ENCODE data around the gene CTU2. TPM values are rescaled to one million over a fixed set of nuclear protein-coding genes. Genes with fewer than 3 reads are reported as not detected.

Gene CTU2
- polyA plus RNA-seq, 1 experiment: 16.9 TPM

- ChIA-PET CTCF (no interaction called here), POLR2A (no interaction called here)
- DNase-seq (ENCODE audit: low read depth): no peak
- peaks cover 54% of the 10 kb centered on the region for H3K36me3 ChIP-seq (ENCODE audit: control insufficient read depth, insufficient read depth, low read length)
- no peaks in the 10 kb centered on the region for H3K27me3 ChIP-seq (ENCODE audit: control insufficient read depth, insufficient read depth, low read length)
- no peak for TF ChIP-seq CTCF (IDR thresholded peaks at IDR 0.05; ENCODE audit: insufficient read depth, low read depth, low read length)
- H3K4me3 ChIP-seq (ENCODE audit: low read depth, low read length): no peak overlapping the region
Observed at GRCh38 chr16:88731699-88732098, 25.4 kb downstream of the CTU2 start.

- CTCF ChIA-PET: interaction anchor here (1.1 kb wide), 1 partner anchor 11 kb away, joined by 4 read pairs; no protein-coding TSS in a partner anchor
- peaks cover 53% of the 10 kb centered on the region for H3K36me3 ChIP-seq (ENCODE audit: control insufficient read depth, insufficient read depth, low read length)
Observed at GRCh38 chr16:88732172-88732960, 26.1 kb downstream of the CTU2 start.

GRCh38 chr16:88732961-88733294 lies 26.6 kb downstream of the CTU2 start:
- DNase-seq (ENCODE audit: low read depth): no peak
- Histone ChIP-seq H3K36me3 (ENCODE audit: control insufficient read depth, insufficient read depth, low read length) (peaks cover 52% of the 10 kb centered on the region), H3K4me3 (ENCODE audit: low read depth, low read length) (no peak overlapping the region), H3K27me3 (ENCODE audit: control insufficient read depth, insufficient read depth, low read length) (no peaks in the 10 kb centered on the region)
- POLR2A ChIA-PET: no interaction called here
- no peak for TF ChIP-seq CTCF (IDR thresholded peaks at IDR 0.05; ENCODE audit: insufficient read depth, low read depth, low read length)
- CTCF ChIA-PET: interaction anchor here (1.1 kb wide), 1 partner anchor 10 kb away, joined by 4 read pairs; no protein-coding TSS in a partner anchor

More at GRCh38 chr16:88732172-88732960, 26.1 kb downstream of the CTU2 start:
- H3K4me3 ChIP-seq (ENCODE audit: low read depth, low read length): no peak overlapping the region
- no peak for TF ChIP-seq CTCF (IDR thresholded peaks at IDR 0.05; ENCODE audit: insufficient read depth, low read depth, low read length)
- H3K27me3 ChIP-seq (ENCODE audit: control insufficient read depth, insufficient read depth, low read length): no peaks in the 10 kb centered on the region
- no peak for DNase-seq (ENCODE audit: low read depth)
- POLR2A ChIA-PET: no interaction called here

GRCh38 chr16:88733630-88734360 lies 27.5 kb downstream of the CTU2 start:
- H3K27me3 ChIP-seq (ENCODE audit: control insufficient read depth, insufficient read depth, low read length): no peaks in the 10 kb centered on the region
- H3K36me3 ChIP-seq (ENCODE audit: control insufficient read depth, insufficient read depth, low read length): peaks cover 54% of the 10 kb centered on the region
- no peak overlapping the region for H3K4me3 ChIP-seq (ENCODE audit: low read depth, low read length)
- ChIA-PET POLR2A (no interaction called here), CTCF (interaction anchor here (0.8 to 1.7 kb wide), 3 partner anchors 10 to 53 kb away, joined by 3 to 5 read pairs (median 4); partner anchors contain the start of gene PIEZO1)
- no peak for DNase-seq (ENCODE audit: low read depth)
- TF ChIP-seq CTCF (IDR thresholded peaks at IDR 0.05; ENCODE audit: insufficient read depth, low read depth, low read length): no peak

- ChIA-PET POLR2A (no interaction called here), CTCF (interaction anchor here (1.0 to 10.9 kb wide), 5 partner anchors 9 to 433 kb away, joined by 3 to 111 read pairs (median 5); partner anchors contain the start of gene PIEZO1)
- no peak for DNase-seq (ENCODE audit: low read depth)
- Histone ChIP-seq H3K27me3 (ENCODE audit: control insufficient read depth, insufficient read depth, low read length) (no peaks in the 10 kb centered on the region), H3K36me3 (ENCODE audit: control insufficient read depth, insufficient read depth, low read length) (peaks cover 54% of the 10 kb centered on the region), H3K4me3 (ENCODE audit: low read depth, low read length) (no peak overlapping the region)
- no peak for TF ChIP-seq CTCF (IDR thresholded peaks at IDR 0.05; ENCODE audit: insufficient read depth, low read depth, low read length)
Observed at GRCh38 chr16:88734361-88734728, 28.0 kb downstream of the CTU2 start.

Measured in BJ (cell line).